ENCODE data around the gene RSRC2.
"Not testable (repeated sequence)": the region's sequence is repeated elsewhere in the genome, so short reads cannot be mapped to it uniquely, and the experiment has no call there.

The RSRC2 gene

DNA sequence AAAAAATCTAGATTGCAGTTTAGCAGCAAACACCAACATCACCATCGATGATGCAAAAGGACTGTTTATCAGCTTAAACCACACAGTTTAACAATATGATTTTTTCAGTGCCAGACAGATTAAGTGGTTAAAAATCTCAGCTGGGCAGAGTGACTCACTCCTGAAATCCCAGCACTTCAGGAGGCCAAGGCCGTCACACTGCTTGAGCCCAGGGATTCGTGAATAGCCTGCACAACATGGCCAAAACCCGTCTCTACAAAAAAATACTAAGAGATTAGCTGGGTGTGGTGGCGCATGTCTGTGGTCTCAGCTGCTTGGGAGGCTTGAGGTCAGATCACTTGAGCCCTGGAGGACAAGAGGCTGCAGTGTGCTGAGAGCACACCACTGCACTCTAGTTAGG lies 8.9 kb downstream of the RSRC2 start:
- peak in 1 of 2 experiments; percentile 22 for DNase-seq

- DNase-seq: no peak
Measured at GRCh38 chr12:122516544-122517361, 10.0 kb downstream of the RSRC2 start.

- DNase-seq: no peak
Measured at GRCh38 chr12:122515275-122515674, 11.5 kb downstream of the RSRC2 start.

DNA sequence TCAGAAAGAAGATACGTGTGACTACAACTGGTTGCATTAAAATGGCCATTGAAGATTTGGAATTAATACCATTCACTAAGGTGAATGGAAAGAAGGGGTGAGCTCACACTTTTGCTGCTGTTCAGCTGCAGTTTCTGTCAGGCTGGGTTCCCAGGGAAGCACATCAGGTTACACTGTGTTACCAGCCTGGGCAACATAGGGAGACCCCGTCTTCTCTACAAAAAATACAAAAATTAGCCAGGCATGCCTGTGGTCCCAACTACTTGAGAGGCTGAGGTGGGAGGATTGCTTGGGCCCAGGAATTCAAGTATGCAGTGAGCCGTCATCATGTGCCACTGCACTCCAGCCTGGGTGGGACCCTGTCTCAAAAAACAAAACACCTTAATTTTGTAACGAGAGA lies 13.1 kb downstream of the RSRC2 start:
- DNase-seq: no peak

GRCh38 chr12:122513028-122513427 lies 13.7 kb downstream of the RSRC2 start:
- DNase-seq: not testable (repeated sequence)

- no peak for DNase-seq
Measured at GRCh38 chr12:122508163-122508562, 18.6 kb downstream of the RSRC2 start.

DNA sequence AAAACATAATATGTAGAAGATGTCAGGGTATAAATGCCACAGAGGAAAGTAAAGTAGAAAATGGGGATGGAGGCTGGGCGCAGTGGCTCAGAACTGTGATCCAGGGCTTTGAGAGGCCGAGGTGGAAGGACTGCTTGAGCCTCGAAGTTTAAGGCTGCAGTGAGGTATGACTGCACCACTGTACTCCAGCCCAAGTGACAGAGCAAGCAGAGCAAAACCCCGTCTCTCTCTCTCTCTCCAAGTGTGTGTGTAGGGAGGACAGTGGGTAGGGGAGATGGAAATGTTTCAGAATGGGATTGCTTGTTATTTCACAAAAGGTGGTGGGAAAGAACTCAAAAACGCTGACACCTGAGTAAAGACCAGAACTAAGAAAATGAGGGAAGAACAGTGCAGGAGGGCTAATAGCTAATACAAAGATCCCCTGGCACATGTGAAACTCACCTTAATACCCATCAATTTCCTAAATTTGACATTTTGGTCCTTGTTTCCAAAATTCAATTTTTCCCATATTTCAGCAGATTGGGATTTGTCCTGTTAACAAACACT lies 20.3 kb downstream of the RSRC2 start:
- no peak for DNase-seq

DNA sequence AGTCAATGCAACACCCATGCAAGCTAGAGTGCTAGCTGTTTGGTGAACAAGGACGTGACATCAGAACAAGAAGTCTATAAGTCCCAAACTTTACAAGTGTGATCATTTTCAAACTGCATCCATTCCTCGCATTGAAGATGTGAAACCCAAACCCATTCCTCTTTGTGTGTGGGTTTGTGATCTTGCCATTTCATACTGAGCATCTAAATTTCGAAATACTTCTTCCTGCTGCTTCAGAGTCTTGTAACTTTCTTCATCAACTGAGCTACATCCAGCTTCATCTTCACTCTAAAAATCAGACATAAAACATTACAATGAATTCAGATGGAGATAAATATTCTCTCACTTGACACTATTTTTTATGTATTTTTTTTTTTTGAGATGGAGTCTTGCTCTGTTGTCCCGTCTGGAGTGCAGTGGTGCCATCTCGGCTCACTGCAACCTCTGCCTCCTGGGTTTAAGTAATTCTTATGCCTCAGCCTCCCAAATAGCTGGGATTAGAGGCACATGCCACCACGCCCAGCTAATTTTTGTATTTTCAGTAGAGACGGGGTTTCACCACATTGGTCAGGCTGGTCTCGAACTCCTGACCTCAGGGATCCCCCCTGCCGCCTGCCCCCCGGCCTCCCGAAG lies 21.2 kb downstream of the RSRC2 start:
- DNase-seq: no peak

DNA sequence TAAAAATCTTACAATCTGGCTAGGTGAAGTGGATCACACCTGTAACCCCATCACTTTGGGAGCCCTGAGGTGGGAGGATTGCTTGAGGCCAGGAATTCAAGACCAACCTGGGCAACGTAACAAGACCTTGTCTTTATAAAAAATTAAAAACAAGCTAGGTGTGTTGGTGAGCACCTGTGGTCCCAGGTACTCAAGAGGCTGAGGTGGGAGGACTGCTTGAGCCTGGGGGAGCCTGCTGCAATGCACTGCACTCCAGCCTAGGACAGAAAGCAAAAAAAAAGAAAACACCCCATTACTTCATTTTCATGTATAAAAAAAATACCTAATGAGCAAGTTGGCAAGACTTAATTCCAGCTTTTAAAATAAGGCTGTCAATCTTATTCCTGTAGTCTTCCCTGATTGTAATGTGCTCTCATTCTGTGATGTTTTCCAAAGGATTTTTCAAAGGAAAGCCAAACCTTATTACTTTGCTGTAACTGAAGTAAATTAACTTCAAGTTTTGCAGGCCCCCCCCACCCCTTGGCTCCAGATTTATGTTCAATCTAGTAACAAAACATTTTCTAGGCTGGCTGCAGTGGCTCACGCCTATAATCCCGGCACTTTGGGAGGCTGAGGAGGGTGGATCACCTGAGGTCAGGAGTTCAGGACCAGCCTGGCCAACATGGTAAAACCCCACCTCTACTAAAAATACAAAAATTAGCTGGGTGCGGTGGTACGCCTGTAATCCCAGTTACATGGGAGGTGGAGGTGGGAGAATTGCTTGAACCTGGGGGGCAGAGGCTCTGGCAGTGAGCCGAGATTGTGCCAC lies 22.7 kb downstream of the RSRC2 start:
- DNase-seq: no peak

- DNase-seq: no peak
Measured at GRCh38 chr12:122503147-122503751, 23.5 kb downstream of the RSRC2 start.

GRCh38 chr12:122501489-122501989 lies 25.2 kb downstream of the RSRC2 start:
- DNase-seq: no peak

DNA sequence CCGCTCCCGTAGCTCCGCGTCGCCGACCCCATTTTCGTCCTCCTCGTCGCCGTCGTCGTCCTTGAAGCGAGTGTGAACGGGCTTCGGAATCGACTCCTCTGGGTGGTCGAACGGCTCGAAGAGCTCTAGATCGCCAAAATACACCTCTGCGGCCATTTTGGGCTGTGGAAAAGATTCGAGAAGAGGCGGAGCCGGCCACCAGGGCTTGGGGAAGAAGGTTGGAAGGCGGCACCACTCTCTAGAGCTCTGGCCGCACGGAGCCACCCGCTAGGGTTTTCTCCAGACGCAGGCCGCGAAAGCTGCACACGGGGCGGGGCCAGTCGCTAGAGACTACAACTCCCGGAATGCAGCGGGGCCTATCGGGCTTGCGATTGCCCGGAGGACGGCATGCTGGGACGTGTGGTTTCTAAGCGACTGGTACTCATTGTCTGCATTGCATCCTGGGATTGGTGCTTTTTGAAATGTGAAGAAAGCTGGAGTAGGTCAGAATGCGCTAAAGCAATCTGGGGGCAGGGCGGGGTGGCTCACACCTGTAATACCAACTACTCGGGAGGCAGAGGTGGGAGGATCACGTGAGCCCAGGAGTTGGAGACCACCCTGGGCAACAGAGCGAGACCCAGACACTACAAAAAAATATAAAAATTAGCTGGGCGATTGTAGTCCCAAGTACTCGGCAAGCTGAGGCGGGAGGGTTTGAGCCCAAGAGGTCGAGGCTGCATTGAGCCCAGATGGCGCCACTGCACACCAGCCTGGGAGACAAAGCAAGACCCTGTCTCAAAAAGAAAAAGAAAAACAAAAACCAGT lies 25.8 kb downstream of the RSRC2 start, which contains the start of gene ZCCHC8:
TSS of gene ZCCHC8 (minus strand) at position 248 of the 804 bp plus-strand sequence. CDS start at position 156, 92 bp downstream.
- DNase-seq: peak; percentile 97 to 98

DNA sequence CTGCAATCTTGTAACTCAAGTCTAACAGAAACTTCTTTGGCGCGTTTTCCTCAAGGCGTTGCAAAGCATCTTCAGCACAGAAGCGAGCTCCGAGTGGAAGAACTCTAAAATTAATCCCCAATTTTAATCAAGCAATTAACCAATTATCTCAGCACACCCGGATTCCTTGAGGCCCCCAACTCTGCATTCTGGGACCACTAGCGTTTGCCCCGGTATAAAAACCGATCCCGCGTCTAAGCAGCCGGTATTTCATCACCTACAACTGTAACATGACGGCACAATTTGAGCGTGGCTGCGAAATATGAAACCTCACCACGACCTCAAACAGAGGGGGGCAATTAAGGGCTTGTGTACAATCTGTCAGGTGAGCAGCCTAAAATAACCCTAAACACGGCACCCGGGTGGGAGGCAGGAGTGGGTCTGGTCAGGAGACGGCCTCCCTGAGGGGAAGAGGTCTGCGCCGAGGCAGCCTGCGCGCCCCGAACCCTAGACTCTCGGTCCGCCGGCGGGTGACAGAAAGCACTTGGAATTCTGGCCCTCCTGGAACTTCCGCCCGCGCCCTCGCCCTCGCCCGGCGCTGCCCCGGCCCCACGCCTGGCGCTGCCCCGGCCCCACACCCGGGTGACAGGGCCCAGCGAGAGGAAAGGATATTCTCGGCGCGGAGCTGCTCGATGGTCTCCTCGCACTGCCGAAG lies 26.6 kb downstream of the RSRC2 start:
- DNase-seq: peak in 1 of 2 experiments; percentile 44

DNA sequence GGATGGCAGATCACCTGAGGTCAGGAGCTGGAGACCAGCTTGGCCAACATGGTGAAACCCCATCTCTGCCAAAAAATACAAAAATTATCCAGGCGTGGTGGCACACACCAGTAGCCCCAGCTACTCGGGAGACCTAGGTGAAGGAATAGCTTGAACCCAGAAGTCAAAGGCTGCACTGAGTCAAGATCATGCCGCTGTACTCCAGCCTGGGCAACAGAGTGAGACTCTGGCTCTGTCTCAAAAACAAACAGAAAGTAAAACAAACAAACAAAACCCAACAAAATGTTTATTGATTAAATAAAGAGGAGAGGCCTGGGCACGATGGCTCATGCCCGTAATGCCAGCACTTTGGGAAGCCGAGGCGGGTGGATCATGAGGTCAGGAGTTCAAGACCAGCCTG lies 31.5 kb downstream of the RSRC2 start:
- no peak for DNase-seq

- not testable (repeated sequence) for DNase-seq
Measured at GRCh38 chr12:122493222-122493621, 33.5 kb downstream of the RSRC2 start.

GRCh38 chr12:122491991-122492390 lies 34.7 kb downstream of the RSRC2 start:
- no peak for DNase-seq

DNA sequence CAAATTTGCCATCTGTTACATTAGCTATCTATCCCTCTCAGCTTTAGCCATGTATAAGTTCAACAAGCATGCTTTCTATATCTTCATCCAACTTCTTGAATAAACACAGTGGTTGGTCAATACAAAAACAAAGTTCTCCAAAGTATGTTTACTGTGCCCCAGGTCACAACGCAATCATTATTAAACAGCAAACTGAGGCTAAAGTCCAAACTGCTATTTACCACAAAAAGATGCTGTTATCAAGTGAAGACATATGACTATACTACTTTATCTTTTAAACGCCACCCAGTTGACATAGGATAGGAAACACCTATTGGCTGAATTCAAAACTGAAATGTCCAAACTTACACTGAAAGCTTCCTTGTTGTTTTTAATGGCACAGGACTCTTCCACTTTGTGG lies 37.7 kb downstream of the RSRC2 start:
- DNase-seq: no peak

- not testable (repeated sequence) for DNase-seq
Measured at GRCh38 chr12:122487807-122488206, 38.9 kb downstream of the RSRC2 start.

- DNase-seq: no peak
Measured at GRCh38 chr12:122486805-122487426, 39.8 kb downstream of the RSRC2 start.

- not testable (repeated sequence) for DNase-seq
Measured at GRCh38 chr12:122486360-122486759, 40.4 kb downstream of the RSRC2 start.
